Measurements from ENCODE around the gene SYNJ1.

Gene SYNJ1

GRCh38 chr21:32693581-32693980 is 34.2 kb downstream of the SYNJ1 start:
- no peaks in the 10 kb centered on the region for H3K27me3 ChIP-seq
- 0 out of 2 replicates have a peak, but pooled peaks cover 3% of the 10 kb centered on the region for H3K9me3 ChIP-seq
- TF ChIP-seq CTCF (IDR thresholded peaks at IDR 0.05; ENCODE audit: low read depth, low read length), result no peak
- no peak for DNase-seq
- peaks cover 9% of the 10 kb centered on the region for H3K36me3 ChIP-seq
- H3K4me3 ChIP-seq (ENCODE audit: low read depth, low read length), result no peak overlapping the region
- no peaks in the 10 kb centered on the region for H3K4me1 ChIP-seq

GRCh38 chr21:32690085-32690484 is 37.7 kb downstream of the SYNJ1 start:
- H3K27me3 ChIP-seq, result no peaks in the 10 kb centered on the region
- peaks cover 9% of the 10 kb centered on the region for H3K36me3 ChIP-seq
- no peak for DNase-seq
- no peaks in the 10 kb centered on the region for H3K4me1 ChIP-seq
- 0 out of 2 replicates have a peak, but pooled peaks cover 3% of the 10 kb centered on the region for H3K9me3 ChIP-seq
- TF ChIP-seq CTCF (IDR thresholded peaks at IDR 0.05; ENCODE audit: low read depth, low read length), result no peak
- H3K4me3 ChIP-seq (ENCODE audit: low read depth, low read length), result no peak overlapping the region

GRCh38 chr21:32687643-32688345 is 40.0 kb downstream of the SYNJ1 start:
- DNase-seq, result no peak
- H3K9me3 ChIP-seq, result 0 out of 2 replicates have a peak, but pooled peaks cover 3% of the 10 kb centered on the region
- no peak for TF ChIP-seq CTCF (IDR thresholded peaks at IDR 0.05; ENCODE audit: low read depth, low read length)
- H3K36me3 ChIP-seq, result peaks cover 9% of the 10 kb centered on the region
- no peaks in the 10 kb centered on the region for H3K27me3 ChIP-seq
- H3K4me1 ChIP-seq, result peaks cover 8% of the 10 kb centered on the region
- H3K4me3 ChIP-seq (ENCODE audit: low read depth, low read length), result no peak overlapping the region

GRCh38 chr21:32682696-32683474 is 44.9 kb downstream of the SYNJ1 start:
- no peaks in the 10 kb centered on the region for H3K9me3 ChIP-seq
- no peak for DNase-seq
- TF ChIP-seq CTCF (IDR thresholded peaks at IDR 0.05; ENCODE audit: low read depth, low read length), result no peak
- peaks cover 4% of the 10 kb centered on the region for H3K36me3 ChIP-seq
- no peak overlapping the region for H3K4me3 ChIP-seq (ENCODE audit: low read depth, low read length)
- H3K27me3 ChIP-seq, result no peaks in the 10 kb centered on the region
- H3K4me1 ChIP-seq, result peaks cover 8% of the 10 kb centered on the region

GRCh38 chr21:32674731-32675130 is 53.1 kb downstream of the SYNJ1 start:
- Histone ChIP-seq H3K9me3 (no peaks in the 10 kb centered on the region), H3K4me3 (ENCODE audit: low read depth, low read length) (no peak overlapping the region), H3K27me3 (no peaks in the 10 kb centered on the region), H3K36me3 (peaks cover 7% of the 10 kb centered on the region; the same call in 1 of the 2 replicates), H3K4me1 (no peaks in the 10 kb centered on the region)
- DNase-seq, result no peak
- TF ChIP-seq CTCF (IDR thresholded peaks at IDR 0.05; ENCODE audit: low read depth, low read length), result no peak

- no peak overlapping the region for H3K4me3 ChIP-seq (ENCODE audit: low read depth, low read length)
- no peaks in the 10 kb centered on the region for H3K4me1 ChIP-seq
- peaks cover 11% of the 10 kb centered on the region for H3K36me3 ChIP-seq
- no peaks in the 10 kb centered on the region for H3K27me3 ChIP-seq
- no peak for DNase-seq
- no peaks in the 10 kb centered on the region for H3K9me3 ChIP-seq
- no peak for TF ChIP-seq CTCF (IDR thresholded peaks at IDR 0.05; ENCODE audit: low read depth, low read length)
Observed at GRCh38 chr21:32674038-32674437, 53.8 kb downstream of the SYNJ1 start.

All from BE2C (cell line).